IMR-90 (cell line): Measurements from ENCODE around the gene PDLIM4. TPM values are rescaled to one million over a fixed set of nuclear protein-coding genes. Genes with fewer than 3 reads are reported as not detected.

ENCODE experiments used
- ATAC-seq: fragments of 200-7000 bp; cut with Tn5 transposase; 2 replicates; pipeline ENCODE4 v1.9.1; 2020; ENCODE audit warnings: low read depth, mild to moderate bottlenecking, moderate library complexity
- BruUV-seq: library from RNA; stranded (reverse); fragments of 400-500 nt; replicated peaks from 2 replicates; lab custom pipeline; 2021; lab: Mats Ljungman, UMichigan
- CTCF ChIA-PET: fragments of 300-600 bp; formaldehyde crosslinking; extraction: SDS; loops from one replicate; lab custom pipeline; 2021; ENCODE audit warnings: antibody characterized with exemption; lab: Yijun Ruan, JAX
- POLR2A ChIA-PET: fragments of 300-600 bp; sonication (Branson Sonifier 250); formaldehyde crosslinking; loops from one replicate; lab custom pipeline; 2022; ENCODE audit warnings: antibody characterized with exemption; ENCODE audit not compliant: unreplicated experiment; lab: Charles Lee
- DNase-seq: peaks from one replicate; pipeline ENCODE4 v3.0.0; 2013
- H2AFZ ChIP-seq: replicated peaks from 2 replicates; pipeline ENCODE3; 2013; ENCODE audit warnings: low read length, mild to moderate bottlenecking; ENCODE audit not compliant: poor library complexity
- H2AK5ac ChIP-seq: 2 replicates; pipeline ENCODE4 v1.6.1; 2013; ENCODE audit warnings: low read depth, low read length, inconsistent platforms
- H2AK9ac ChIP-seq: replicated peaks from 2 replicates; pipeline ENCODE3; 2013; ENCODE audit warnings: mild to moderate bottlenecking, low read depth, low read length, moderate library complexity; ENCODE audit not compliant: poor library complexity
- H2BK120ac ChIP-seq: 2 replicates; pipeline ENCODE4 v1.6.1; 2013; ENCODE audit warnings: low read depth, low read length, inconsistent platforms
- H2BK15ac ChIP-seq: 3 replicates; pipeline ENCODE4 v1.6.1; 2013; ENCODE audit warnings: low read depth, low read length, inconsistent platforms
- H2BK20ac ChIP-seq: 2 replicates; pipeline ENCODE4 v1.6.1; 2013; ENCODE audit warnings: low read depth, mild to moderate bottlenecking, inconsistent platforms, low read length, moderate library complexity
- H2BK5ac ChIP-seq: 2 replicates; pipeline ENCODE4 v1.6.1; 2013; ENCODE audit warnings: mild to moderate bottlenecking, low read depth, low read length, inconsistent platforms; ENCODE audit not compliant: poor library complexity, severe bottlenecking
- H3K14ac ChIP-seq: replicated peaks from 2 replicates; pipeline ENCODE4 v1.6.1; 2013; ENCODE audit warnings: low read depth, low read length, inconsistent platforms
- H3K18ac ChIP-seq: 2 replicates; pipeline ENCODE4 v1.6.1; 2013; ENCODE audit warnings: low read depth, low read length, control low read depth
- H3K23ac ChIP-seq: 2 replicates; pipeline ENCODE4 v1.6.1; 2013; ENCODE audit warnings: low read depth, low read length, inconsistent platforms
- H3K27ac ChIP-seq: 2 replicates; pipeline ENCODE4 v1.5.1; 2013; ENCODE audit warnings: mild to moderate bottlenecking, control low read depth, low read length; ENCODE audit not compliant: insufficient read depth
- H3K27me3 ChIP-seq: 2 replicates; pipeline ENCODE4 v1.6.1; 2013; ENCODE audit warnings: low read length; ENCODE audit not compliant: control insufficient read depth, insufficient read depth
- H3K36me3 ChIP-seq: 2 replicates; pipeline ENCODE4 v1.6.1; 2013; ENCODE audit warnings: low read length, mixed read lengths; ENCODE audit not compliant: control insufficient read depth, insufficient read depth
- H3K4ac ChIP-seq: 2 replicates; pipeline ENCODE4 v1.6.1; 2013; ENCODE audit warnings: low read depth, low read length, inconsistent platforms
- H3K4me1 ChIP-seq: 2 replicates; pipeline ENCODE4 v1.6.1; 2013; ENCODE audit warnings: low read length, mixed read lengths; ENCODE audit not compliant: control insufficient read depth, insufficient read depth
- H3K4me2 ChIP-seq: 2 replicates; pipeline ENCODE4 v1.6.1; 2013; ENCODE audit warnings: low read depth, mild to moderate bottlenecking, control low read depth, low read length, moderate library complexity
- H3K4me3 ChIP-seq: 2 replicates; pipeline ENCODE4 v1.5.1; 2013; ENCODE audit warnings: low read depth, mild to moderate bottlenecking, control low read depth, low read length, moderate library complexity; ENCODE audit not compliant: insufficient read depth
- H3K56ac ChIP-seq: 2 replicates; pipeline ENCODE4 v1.6.1; 2013; ENCODE audit warnings: low read length, inconsistent platforms; ENCODE audit not compliant: insufficient read depth; ENCODE audit errors: extremely low read depth
- H3K79me1 ChIP-seq, 2 experiments: 2 replicates each; pipeline ENCODE4 v1.6.1; 2013; ENCODE audit warnings: low read length in 2 of 2, inconsistent platforms in 1 of 2, low read depth in 1 of 2
- H3K9ac ChIP-seq: 2 replicates; pipeline ENCODE4 v1.6.1; 2013; ENCODE audit warnings: low read depth, low read length, control low read depth
- H3K9me1 ChIP-seq: 2 replicates; pipeline ENCODE4 v1.6.1; 2013; ENCODE audit warnings: low read length, inconsistent platforms; ENCODE audit not compliant: insufficient read depth
- H3K9me3 ChIP-seq: 2 replicates; pipeline ENCODE4 v1.6.1; 2013; ENCODE audit warnings: low read length; ENCODE audit not compliant: control insufficient read depth, insufficient read depth
- H4K20me1 ChIP-seq: 2 replicates; pipeline ENCODE4 v1.6.1; 2013; ENCODE audit warnings: low read length, inconsistent platforms; ENCODE audit not compliant: insufficient read depth
- H4K5ac ChIP-seq: 2 replicates; pipeline ENCODE4 v1.6.1; 2013; ENCODE audit warnings: mild to moderate bottlenecking, low read depth, low read length, control low read depth
- H4K8ac ChIP-seq, 2 experiments: 2 replicates each; pipeline ENCODE4 v1.6.1; 2013; ENCODE audit warnings: low read depth in 2 of 2, low read length in 2 of 2, control low read depth in 1 of 2, inconsistent platforms in 1 of 2
- H4K91ac ChIP-seq: 2 replicates; pipeline ENCODE4 v1.6.1; 2013; ENCODE audit warnings: low read depth, low read length, inconsistent platforms; ENCODE audit not compliant: insufficient read depth
- BHLHE40 ChIP-seq: fragments of 150-350 bp; IDR thresholded peaks from 2 replicates; pipeline ENCODE4 v1.6.1; 2016; ENCODE audit warnings: mild to moderate bottlenecking, low read depth, low read length
- CEBPB ChIP-seq: IDR thresholded peaks from 2 replicates; pipeline ENCODE4 v1.6.1; 2012; ENCODE audit warnings: low read depth, low read length, improper control_type of control experiment
- CHD1 ChIP-seq: IDR thresholded peaks from 2 replicates; pipeline ENCODE4 v1.6.1; 2012; ENCODE audit warnings: low read depth, low read length, improper control_type of control experiment
- CTCF ChIP-seq: conservative IDR thresholded peaks from 2 replicates; pipeline ENCODE4 v1.5.1; 2012; ENCODE audit warnings: mild to moderate bottlenecking, low read depth, low read length, improper control_type of control experiment
- ELK1 ChIP-seq: fragments of 150-350 bp; IDR thresholded peaks from 2 replicates; pipeline ENCODE4 v1.6.1; 2016; ENCODE audit warnings: low read depth, mild to moderate bottlenecking, low read length, moderate library complexity, borderline replicate concordance
- MAFK ChIP-seq: IDR thresholded peaks from 2 replicates; pipeline ENCODE4 v1.6.1; 2012; ENCODE audit warnings: low read depth, low read length, improper control_type of control experiment
- MAZ ChIP-seq: IDR thresholded peaks from 2 replicates; pipeline ENCODE4 v1.6.1; 2012; ENCODE audit warnings: low read depth, mild to moderate bottlenecking, low read length, improper control_type of control experiment, moderate library complexity, borderline replicate concordance
- NFE2L2 ChIP-seq: fragments of 150-350 bp; IDR thresholded peaks from 2 replicates; pipeline ENCODE4 v1.6.1; 2016; ENCODE audit warnings: low read depth, mild to moderate bottlenecking, low read length
- POLR2A ChIP-seq: IDR thresholded peaks from 2 replicates; pipeline ENCODE4 v1.6.1; 2012; ENCODE audit warnings: mild to moderate bottlenecking, low read depth, low read length
- RAD21 ChIP-seq: IDR thresholded peaks from 2 replicates; pipeline ENCODE4 v1.6.1; 2012; ENCODE audit warnings: low read length, improper control_type of control experiment
- RCOR1 ChIP-seq: IDR thresholded peaks from 2 replicates; pipeline ENCODE4 v1.6.1; 2012; ENCODE audit warnings: mild to moderate bottlenecking, low read length, improper control_type of control experiment; ENCODE audit not compliant: insufficient replicate concordance
- RFX5 ChIP-seq: IDR thresholded peaks from 2 replicates; pipeline ENCODE4 v1.8.0; 2012; ENCODE audit warnings: low read depth, mild to moderate bottlenecking, low read length, moderate library complexity
- SMC3 ChIP-seq: fragments of 150-350 bp; IDR thresholded peaks from 2 replicates; pipeline ENCODE4 v1.6.1; 2016; ENCODE audit warnings: low read depth, mild to moderate bottlenecking, antibody characterized with exemption, low read length, moderate library complexity
- WGBS, 2 experiments: methylation state at CpG; one replicate each; pipeline versions ENCODE4 v1.1.5 to v1.1.7; 2013; ENCODE audit warnings: missing lambda C conversion rate in 2 of 2; ENCODE audit not compliant: insufficient read length in 1 of 2; ENCODE audit errors: extremely low coverage in 2 of 2; 5-methylcytosine and 5-hydroxymethylcytosine counted together
- dilution Hi-C: fragments of 300-500 bp; cut with HindIII; formaldehyde crosslinking; loops from one replicate; pipeline ENCODE4 v1.14.3; 2018; ENCODE audit warnings: low sequenced_read_pairs; ENCODE audit not compliant: unreplicated experiment
- in situ Hi-C: fragments of 300-500 bp; cut with MboI; formaldehyde crosslinking; loops from 3 replicates; pipeline ENCODE4 v1.14.3; 2019; ENCODE audit warnings: low sequenced_read_pairs, inconsistent platforms, mixed read lengths
- intact Hi-C: fragments of 100-400 bp; cut with micrococcal nuclease; formaldehyde crosslinking; loops from 2 replicates; pipeline ENCODE4 v1.10.0; 2022
- polyA plus RNA-seq, 3 experiments: library from polyadenylated mRNA; depleted of rRNA; stranded (reverse); fragments of >200 nt; gene quantifications; 2 replicates each; pipeline ENCODE4 v1.2.3, GENCODE V29; 2012; ENCODE audit warnings: low replicate concordance in 1 of 3
- total RNA-seq: library from RNA; depleted of rRNA; stranded (reverse); fragments of >200 nt; gene quantifications from 2 replicates; pipeline ENCODE4 v1.2.3, GENCODE V29; 2012

Gene PDLIM4
- total and polyA plus RNA-seq, 2 of the 4 experiments (the other 2 are of a cell fraction): 61.1 to 214 TPM

GRCh38 chr5:132221781-132222648 lies 35.5 kb upstream of the PDLIM4 start:
- dilution Hi-C loops (no loop called here), intact Hi-C loops (no loop called here), in situ Hi-C loops (no loop called here)
- peak overlapping the region; percentile 60; the same call in 1 of the 2 replicates for H3K23ac ChIP-seq
- H2BK15ac ChIP-seq: no peak overlapping the region
- ChIA-PET POLR2A (no interaction called here), CTCF (interaction anchor here (0.8 to 1.0 kb wide), 2 partner anchors 32 to 42 kb away, joined by 3 to 4 read pairs; no protein-coding TSS in a partner anchor)
- no peak overlapping the region for H3K4me3 ChIP-seq
- no peak overlapping the region; the same call in 1 of the 2 replicates for H4K5ac ChIP-seq
- H3K18ac ChIP-seq: peak overlapping the region; percentile 1; the same call in 1 of the 2 replicates
- H3K79me1 ChIP-seq: peaks cover 48 to 94% of the 10 kb centered on the region in 2 experiments
- H4K20me1 ChIP-seq: peaks cover 64% of the 10 kb centered on the region
- H2AK9ac ChIP-seq: no peak overlapping the region
- no peak overlapping the region for H2AFZ ChIP-seq
- H4K8ac ChIP-seq: no peak overlapping the region
- H3K9me1 ChIP-seq: peaks cover 55% of the 10 kb centered on the region
- H3K4me2 ChIP-seq: peak overlapping the region; percentile 11; the same call in 1 of the 2 replicates
- ATAC-seq: peak; percentile 50
- peak; percentile 87 for DNase-seq
- no TSS peak for BruUV-seq
- H3K14ac ChIP-seq: peak overlapping the region; percentile 42; the same call in 1 of the 2 replicates
- no peak overlapping the region for H2BK5ac ChIP-seq
- H3K9me3 ChIP-seq: no peaks in the 10 kb centered on the region
- H3K27ac ChIP-seq: peak overlapping the region; percentile 64; the same call in 1 of the 2 replicates
- peak overlapping the region; percentile 31; the same call in 1 of the 2 replicates for H2AK5ac ChIP-seq
- H3K4me1 ChIP-seq: peaks cover 42% of the 10 kb centered on the region
- H3K56ac ChIP-seq: no peak overlapping the region
- no peak overlapping the region for H2BK20ac ChIP-seq
- 0 out of 2 replicates have a peak overlapping the region, but pooled peaks have one; percentile 10 for H3K4ac ChIP-seq
- no peak overlapping the region for H4K91ac ChIP-seq
- peaks cover 14% of the 10 kb centered on the region for H3K36me3 ChIP-seq
- H2BK120ac ChIP-seq: no peak overlapping the region
- WGBS, 2 experiments: 50% methylated on average over 2 of the region's 7 CpGs; no CpG with 5 or more reads in 1 of the 2 experiments
- H3K9ac ChIP-seq: peak overlapping the region; percentile 3; the same call in 1 of the 2 replicates
- H3K27me3 ChIP-seq: no peaks in the 10 kb centered on the region
- TF ChIP-seq CTCF (peak; percentile 30), SMC3 (peak; percentile 20; the same call in 1 of the 2 replicates), CHD1 (no peak), BHLHE40 (no peak), MAFK (no peak), ELK1 (no peak), RFX5 (no peak), RCOR1 (no peak), MAZ (no peak), CEBPB (no peak), RAD21 (no peak), POLR2A (no peak), NFE2L2 (no peak)
